GM12878 (cell line): ENCODE data around the gene MEIOB. TPM values are rescaled to one million over a fixed set of nuclear protein-coding genes. Genes with fewer than 3 reads are reported as not detected.

Source experiments
- ATAC-seq: fragments of 200-7000 bp; cut with Tn5 transposase; 3 replicates; pipeline ENCODE4 v1.9.1; 2020; ENCODE audit warnings: mild to moderate bottlenecking, moderate library complexity
- BruUV-seq: library from RNA; stranded (reverse); fragments of 400-500 nt; replicated peaks from 2 replicates; lab custom pipeline; 2021; lab: Mats Ljungman, UMichigan
- CTCF ChIA-PET: fragments of 300-600 bp; sonication (Branson Sonifier 250); formaldehyde crosslinking; extraction: SDS; loops from one replicate; lab custom pipeline; 2021; ENCODE audit warnings: inconsistent platforms; lab: Yijun Ruan, JAX
- POLR2A ChIA-PET: fragments of 350-600 bp; formaldehyde crosslinking; extraction: SDS; loops from one replicate; lab custom pipeline; 2021; ENCODE audit warnings: inconsistent platforms; lab: Charles Lee
- RAD21 ChIA-PET: fragments of 300-600 bp; sonication (Branson Sonifier 250); formaldehyde crosslinking; loops from one replicate; lab custom pipeline; 2023; ENCODE audit warnings: antibody characterized with exemption; ENCODE audit not compliant: unreplicated experiment; lab: Charles Lee
- SMC1A ChIA-PET: fragments of 300-600 bp; sonication (Branson Sonifier 250); formaldehyde crosslinking; loops from one replicate; lab custom pipeline; 2023; ENCODE audit not compliant: unreplicated experiment, uncharacterized antibody; lab: Charles Lee
- DNase-seq: peaks from one replicate; pipeline ENCODE4 v3.0.0-alpha.2; 2011; ENCODE audit warnings: low read depth, low spot score
- FAIRE-seq: peaks from 3 replicates; lab custom pipeline; 2011; peaks lifted over from hg19 to GRCh38; lab: Jason Lieb, UNC
- H2AFZ ChIP-seq: 2 replicates; pipeline ENCODE4 v1.6.0; 2011; ENCODE audit warnings: low read depth, low read length, control low read depth; ENCODE audit not compliant: control insufficient read depth
- H3K27ac ChIP-seq: 2 replicates; pipeline ENCODE4 v1.5.1; 2011; ENCODE audit warnings: control low read depth; ENCODE audit not compliant: control insufficient read depth, insufficient read depth
- H3K27me3 ChIP-seq, 2 experiments: replicated peaks in 1 of 2; 2 replicates each; pipeline versions ENCODE4 v1.6.0 to v1.6.1; 2011; ENCODE audit warnings: low read length in 1 of 2; ENCODE audit not compliant: control insufficient read depth in 2 of 2, insufficient read depth in 2 of 2
- H3K36me3 ChIP-seq, 2 experiments: 2 replicates each; pipeline ENCODE4 v1.5.1; 2011; ENCODE audit warnings: low read length in 1 of 2; ENCODE audit not compliant: control insufficient read depth in 2 of 2, insufficient read depth in 2 of 2
- H3K4me1 ChIP-seq: 2 replicates; pipeline ENCODE4 v1.6.1; 2011; ENCODE audit warnings: mild to moderate bottlenecking, low read length, moderate library complexity, mixed read lengths; ENCODE audit not compliant: control insufficient read depth, insufficient read depth
- H3K4me2 ChIP-seq: 2 replicates; pipeline ENCODE4 v1.6.0; 2011; ENCODE audit warnings: control low read depth; ENCODE audit not compliant: control insufficient read depth, insufficient read depth
- H3K4me3 ChIP-seq: fragments of 200-600 bp; sonication (generic); 2 replicates; pipeline ENCODE4 v1.5.1; 2016
- H3K79me2 ChIP-seq: 2 replicates; pipeline ENCODE4 v1.6.0; 2011; ENCODE audit warnings: low read length; ENCODE audit not compliant: control insufficient read depth, insufficient read depth
- H3K9ac ChIP-seq: 2 replicates; pipeline ENCODE4 v1.8.0; 2011; ENCODE audit warnings: low read length, control low read depth, mixed read lengths; ENCODE audit not compliant: control insufficient read depth, insufficient read depth
- H3K9me3 ChIP-seq: replicated peaks from 3 replicates; pipeline ENCODE4 v1.5.1; 2011; ENCODE audit warnings: mild to moderate bottlenecking, low read length; ENCODE audit not compliant: control insufficient read depth, insufficient read depth
- H4K20me1 ChIP-seq: 2 replicates; pipeline ENCODE4 v1.6.0; 2011; ENCODE audit not compliant: control insufficient read depth, insufficient read depth
- ATF7 ChIP-seq: fragments of 450-650 bp; IDR thresholded peaks from 2 replicates; pipeline ENCODE4 v1.6.1; 2016; ENCODE audit warnings: low read depth, mild to moderate bottlenecking
- BHLHE40 ChIP-seq, 2 experiments: fragments of 450-650 bp in 1 of 2; IDR thresholded peaks; 2 replicates each; pipeline ENCODE4 v1.6.1; 2011 to 2017; ENCODE audit warnings: low read depth in 2 of 2, borderline replicate concordance in 1 of 2, improper control_type of control experiment in 1 of 2, low read length in 1 of 2, mild to moderate bottlenecking in 1 of 2
- CBFB ChIP-seq: IDR thresholded peaks from 2 replicates; pipeline ENCODE4 v1.6.1; 2016; ENCODE audit warnings: antibody characterized with exemption, low read depth
- CEBPB ChIP-seq, 2 experiments: fragments of 150-350 bp in 1 of 2; IDR thresholded peaks; 2 replicates each; pipeline ENCODE4 v1.6.1; 2012 to 2014; ENCODE audit warnings: low read depth in 2 of 2, low read length in 2 of 2, borderline replicate concordance in 1 of 2, inconsistent platforms in 1 of 2
- ESRRA ChIP-seq: IDR thresholded peaks from 2 replicates; pipeline ENCODE4 v1.6.1; 2012; ENCODE audit warnings: mild to moderate bottlenecking, low read length, improper control_type of control experiment
- FOXK2 ChIP-seq: fragments of 450-650 bp; IDR thresholded peaks from 2 replicates; pipeline ENCODE4 v1.6.1; 2017; ENCODE audit warnings: mild to moderate bottlenecking, moderate library complexity
- HDGF ChIP-seq: fragments of 450-650 bp; IDR thresholded peaks from 2 replicates; pipeline ENCODE4 v1.6.1; 2016; ENCODE audit warnings: antibody characterized with exemption
- MTA3 ChIP-seq: IDR thresholded peaks from 2 replicates; pipeline ENCODE4 v1.6.1; 2012; ENCODE audit warnings: low read length, inconsistent platforms, borderline replicate concordance
- RELA ChIP-seq: fragments of 450-650 bp; IDR thresholded peaks from 2 replicates; pipeline ENCODE4 v1.8.0; 2014; ENCODE audit warnings: borderline replicate concordance; ENCODE audit not compliant: partially characterized antibody
- SIX5 ChIP-seq: IDR thresholded peaks from 2 replicates; pipeline ENCODE4 v1.6.1; 2011; ENCODE audit warnings: mild to moderate bottlenecking, low read depth, low read length, moderate library complexity; ENCODE audit not compliant: severe bottlenecking
- SREBF1 ChIP-seq: IDR thresholded peaks from 2 replicates; pipeline ENCODE4 v1.6.1; 2012; ENCODE audit warnings: mild to moderate bottlenecking, low read length
- STAT1 ChIP-seq: fragments of 450-650 bp; conservative IDR thresholded peaks from 2 replicates; pipeline ENCODE4 v1.6.1; 2014; ENCODE audit warnings: antibody characterized with exemption, mild to moderate bottlenecking
- TCF7 ChIP-seq: IDR thresholded peaks from 2 replicates; pipeline ENCODE4 v1.6.1; 2014; ENCODE audit warnings: antibody characterized with exemption, borderline replicate concordance
- USF1 ChIP-seq: IDR thresholded peaks from 2 replicates; pipeline ENCODE4 v1.6.1; 2011; ENCODE audit warnings: borderline replicate concordance, low read depth, mild to moderate bottlenecking, moderate library complexity, mixed read lengths, low read length; ENCODE audit not compliant: insufficient read depth; ENCODE audit errors: extremely low read length
- WRNIP1 ChIP-seq: IDR thresholded peaks from 2 replicates; pipeline ENCODE4 v1.6.1; 2011; ENCODE audit warnings: low read depth, low read length, improper control_type of control experiment, borderline replicate concordance
- WGBS: methylation state at CpG from one replicate; pipeline ENCODE4 v1.1.6; 2016; ENCODE audit warnings: low lambda C conversion rate; ENCODE audit not compliant: insufficient replicate concordance, insufficient coverage; ENCODE audit errors: missing lambda C conversion rate; 5-methylcytosine and 5-hydroxymethylcytosine counted together
- in situ Hi-C: fragments of 300-500 bp; cut with MboI; formaldehyde crosslinking; loops from 9 replicates; pipeline ENCODE4 v1.14.3; 2018; ENCODE audit warnings: mixed read lengths
- intact Hi-C: fragments of 100-400 bp; cut with micrococcal nuclease; formaldehyde crosslinking; loops from one replicate; pipeline ENCODE4 v1.14.2; 2022; ENCODE audit not compliant: unreplicated experiment
- polyA plus RNA-seq, 11 experiments: library from polyadenylated mRNA; depleted of rRNA in 4 of 11; unstranded in 6 of 11; stranded (reverse) in 5 of 11; fragments of >200 nt; fragmentation: Nextera tagmentation in 4 of 11; fragmentation: Illumina TruSeq in 1 of 11; extraction: Ambion mirVana in 4 of 11; extraction: Trizol in 1 of 11; gene quantifications; 1 replicate in 1 of 11; 2 replicates in 10 of 11; pipeline versions ENCODE4 v1.2.1 to v1.2.3, GENCODE V29; 2011 to 2016; ENCODE audit warnings: inconsistent platforms in 2 of 11, missing spikeins in 2 of 11, low read depth in 1 of 11
- total RNA-seq, 4 experiments: library from RNA; depleted of rRNA in 3 of 4; stranded (reverse); fragments of >200 nt in 3 of 4; fragmentation: Illumina TruSeq in 1 of 4; extraction: Trizol in 1 of 4; gene quantifications; 2 replicates each; pipeline versions ENCODE4 v1.2.1 to v1.2.3, GENCODE V29; 2013 to 2021

Gene MEIOB
- total and polyA plus RNA-seq, 10 of the 15 experiments (the other 5 are each of a cell fraction or from before 2014, with no cell fraction given) = 0.04 to 0.26 (median 0.09) TPM; not detected in 5

- H3K4me2 ChIP-seq = no peak overlapping the region
- H3K4me1 ChIP-seq = no peaks in the 10 kb centered on the region
- no TSS peak for BruUV-seq
- no peak for TF ChIP-seq SREBF1
- TF ChIP-seq ESRRA = no peak
- TF ChIP-seq CEBPB (IDR thresholded peaks at IDR 0.05; ENCODE audit: borderline replicate concordance in 1 of 2, low read depth in 2 of 2, low read length in 2 of 2) = no peak
- no peak for TF ChIP-seq STAT1
- no peak for TF ChIP-seq MTA3
- TF ChIP-seq WRNIP1 = no peak
- TF ChIP-seq FOXK2 = no peak
- TF ChIP-seq ATF7 = no peak
- TF ChIP-seq CBFB = no peak
- no peak for TF ChIP-seq BHLHE40 (IDR thresholded peaks at IDR 0.05; ENCODE audit: borderline replicate concordance in 1 of 2, low read depth in 2 of 2, low read length in 1 of 2)
- no peak for TF ChIP-seq SIX5
- no peak for TF ChIP-seq HDGF
- TF ChIP-seq RELA = no peak
- TF ChIP-seq TCF7 = no peak
- no peak for TF ChIP-seq USF1
- H3K9me3 ChIP-seq = no peaks in the 10 kb centered on the region
- ChIA-PET RAD21 (no interaction called here), POLR2A (no interaction called here), CTCF (no interaction called here), SMC1A (no interaction called here)
- H3K4me3 ChIP-seq = no peak overlapping the region
- ATAC-seq (no peak), FAIRE-seq (no peak), DNase-seq (no peak)
- no peaks in the 10 kb centered on the region for H4K20me1 ChIP-seq
- in situ Hi-C loops (no loop called here), intact Hi-C loops (no loop called here)
- no peaks in the 10 kb centered on the region for H3K27me3 ChIP-seq
- H3K79me2 ChIP-seq = peaks cover 15% of the 10 kb centered on the region
- 90% methylated on average over 41 of the region's 44 CpGs for WGBS
- H2AFZ ChIP-seq = no peak overlapping the region
- peaks cover 5 to 12% of the 10 kb centered on the region in 2 experiments; a peak in 3 of 4 replicates for H3K36me3 ChIP-seq
- no peak overlapping the region for H3K9ac ChIP-seq
- H3K27ac ChIP-seq = no peak overlapping the region
Observed at GRCh38 chr16:1787322-1788094, 84.5 kb downstream of the MEIOB start.
